ENCODE results near the gene TBX3.

Gene TBX3

GRCh38 chr12:114627393-114627792 is 56.6 kb downstream of the TBX3 start:
- DNase-seq (ENCODE audit: low read depth in 2 of 2), result no peak

- DNase-seq (ENCODE audit: low read depth in 2 of 2), result no peak
Measured at GRCh38 chr12:114625294-114625851, 58.6 kb downstream of the TBX3 start.

- DNase-seq (ENCODE audit: low read depth in 2 of 2), result no peak
Measured at GRCh38 chr12:114623737-114624136, 60.2 kb downstream of the TBX3 start.
